ENCODE data around the gene DNAJA1.
"Not testable (repeated sequence)": the region's sequence is repeated elsewhere in the genome, so short reads cannot be mapped to it uniquely, and the experiment has no call there.

The DNAJA1 gene

DNA sequence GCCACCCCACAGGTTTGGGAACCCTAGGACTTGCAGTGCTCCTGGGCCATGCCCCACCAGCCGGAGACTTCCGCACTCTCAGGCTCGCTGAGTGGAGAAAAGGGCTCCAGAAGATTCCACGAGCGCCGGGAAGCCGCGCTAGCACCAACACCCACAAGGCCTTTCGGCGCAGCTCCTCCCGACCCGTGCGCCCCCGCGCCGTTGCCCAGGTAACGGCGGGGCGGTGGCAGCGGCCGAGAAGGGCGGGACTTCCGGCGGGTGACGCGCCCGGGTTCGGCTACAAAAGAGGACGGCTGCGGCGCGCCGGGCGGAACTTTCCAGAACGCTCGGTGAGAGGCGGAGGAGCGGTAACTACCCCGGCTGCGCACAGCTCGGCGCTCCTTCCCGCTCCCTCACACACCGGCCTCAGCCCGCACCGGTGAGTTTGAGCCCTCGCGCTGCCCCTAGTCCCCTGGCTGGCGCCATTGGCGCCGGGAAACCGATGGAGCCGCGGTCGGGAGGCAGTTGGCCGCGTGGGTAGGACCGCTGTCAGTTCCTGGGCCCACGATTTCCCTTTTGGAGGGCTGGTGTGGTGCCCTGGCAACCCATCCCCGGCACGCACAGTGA lies at the start of gene DNAJA1:
TSS of gene DNAJA1 (plus strand) at position 308 of the 606 bp plus-strand sequence. CDS start 1,212 bp downstream, outside the sequence.
- peak; percentile 90 for DNase-seq (ENCODE audit: low read depth)

DNA sequence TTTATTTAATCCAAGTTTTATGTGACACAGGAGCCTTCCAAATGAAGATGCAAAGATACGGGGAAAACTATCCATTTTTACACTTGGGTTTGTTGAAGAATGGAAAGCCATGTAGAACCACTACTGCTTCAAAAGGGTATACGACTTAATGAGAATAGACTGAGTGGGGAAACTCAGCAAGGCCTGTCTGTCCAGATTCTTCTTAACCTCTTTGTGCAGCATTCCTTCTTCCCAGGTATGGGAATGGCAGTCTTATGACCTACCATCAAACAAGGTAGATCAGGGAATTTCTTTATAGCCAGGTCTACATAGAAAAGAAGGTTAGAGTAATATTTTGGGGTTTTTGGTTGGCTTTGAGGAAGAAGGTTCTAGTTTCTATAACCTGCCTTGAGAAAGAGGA lies 47.0 kb upstream of the DNAJA1 start:
- no peak for DNase-seq (ENCODE audit: low read depth)

GRCh38 chr9:32986971-32987370 lies 38.1 kb upstream of the DNAJA1 start:
- DNase-seq (ENCODE audit: low read depth), result no peak

DNA sequence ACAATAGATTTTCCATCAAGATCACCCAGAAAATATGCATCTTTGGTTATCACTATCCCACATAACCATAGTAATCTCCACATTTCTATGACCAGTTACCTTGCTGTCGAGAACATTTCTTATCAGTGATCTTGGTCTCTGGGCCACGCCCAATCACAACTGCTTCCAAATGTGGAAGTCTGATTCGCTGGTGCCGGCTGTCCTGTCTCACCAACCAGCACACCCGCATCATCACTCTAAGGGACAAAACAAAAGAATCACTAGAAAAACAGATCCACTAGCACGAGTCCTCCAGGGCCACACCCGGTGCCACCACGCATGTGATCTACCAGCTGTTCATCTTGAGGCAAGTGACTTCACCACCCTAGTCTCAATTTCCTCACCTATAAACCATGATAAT lies 35.4 kb upstream of the DNAJA1 start:
- no peak for DNase-seq (ENCODE audit: low read depth)

GRCh38 chr9:32991897-32992594 lies 33.0 kb upstream of the DNAJA1 start:
- no peak for DNase-seq (ENCODE audit: low read depth)

GRCh38 chr9:32992595-32993238 lies 32.4 kb upstream of the DNAJA1 start:
- DNase-seq (ENCODE audit: low read depth), result no peak

GRCh38 chr9:33000682-33001055 lies 24.4 kb upstream of the DNAJA1 start:
- DNase-seq (ENCODE audit: low read depth), result not testable (repeated sequence)

- DNase-seq (ENCODE audit: low read depth), result not testable (repeated sequence)
These were observed 19.7 kb upstream of the DNAJA1 start for GRCh38 chr9:33005335-33005734.

- no peak for DNase-seq (ENCODE audit: low read depth)
These were observed 17.3 kb upstream of the DNAJA1 start for GRCh38 chr9:33007755-33008154.

- no peak for DNase-seq (ENCODE audit: low read depth)
These were observed 13.2 kb upstream of the DNAJA1 start for GRCh38 chr9:33011831-33012230.

DNA sequence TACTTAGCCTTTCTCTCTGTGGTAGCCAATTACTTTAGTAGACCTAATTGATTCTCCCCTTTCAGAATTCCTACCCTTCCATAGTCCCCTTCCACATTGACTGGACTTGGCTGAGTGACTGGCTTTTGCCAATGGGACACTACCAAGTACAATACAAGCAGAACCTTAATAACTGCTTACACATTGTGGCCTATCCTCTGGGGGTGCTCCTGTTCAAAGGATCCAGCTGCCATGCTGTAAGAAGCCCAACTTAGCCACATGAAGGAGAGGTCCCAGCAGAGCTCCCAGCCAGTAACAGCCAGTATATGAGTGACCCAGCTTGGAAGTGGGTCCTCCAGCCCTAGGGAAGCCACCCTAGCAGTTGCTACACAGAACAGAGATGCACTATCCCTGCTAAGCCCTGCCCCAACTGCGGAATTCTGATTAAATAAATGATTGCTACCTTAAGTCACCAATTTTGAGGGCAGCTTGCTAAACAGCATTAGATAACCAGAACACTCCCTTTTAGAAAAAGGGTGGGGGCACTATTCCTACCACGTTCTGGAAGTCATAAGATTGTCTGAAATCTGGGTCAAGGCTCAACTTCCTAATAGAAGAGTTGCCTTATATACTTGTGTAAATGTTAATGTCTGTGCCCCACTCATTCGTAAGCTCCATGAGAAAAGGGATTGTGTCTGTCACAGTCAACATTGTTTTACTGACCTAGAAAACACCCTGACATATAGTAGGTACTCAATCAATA lies 12.6 kb upstream of the DNAJA1 start:
- no peak for DNase-seq (ENCODE audit: low read depth)

DNA sequence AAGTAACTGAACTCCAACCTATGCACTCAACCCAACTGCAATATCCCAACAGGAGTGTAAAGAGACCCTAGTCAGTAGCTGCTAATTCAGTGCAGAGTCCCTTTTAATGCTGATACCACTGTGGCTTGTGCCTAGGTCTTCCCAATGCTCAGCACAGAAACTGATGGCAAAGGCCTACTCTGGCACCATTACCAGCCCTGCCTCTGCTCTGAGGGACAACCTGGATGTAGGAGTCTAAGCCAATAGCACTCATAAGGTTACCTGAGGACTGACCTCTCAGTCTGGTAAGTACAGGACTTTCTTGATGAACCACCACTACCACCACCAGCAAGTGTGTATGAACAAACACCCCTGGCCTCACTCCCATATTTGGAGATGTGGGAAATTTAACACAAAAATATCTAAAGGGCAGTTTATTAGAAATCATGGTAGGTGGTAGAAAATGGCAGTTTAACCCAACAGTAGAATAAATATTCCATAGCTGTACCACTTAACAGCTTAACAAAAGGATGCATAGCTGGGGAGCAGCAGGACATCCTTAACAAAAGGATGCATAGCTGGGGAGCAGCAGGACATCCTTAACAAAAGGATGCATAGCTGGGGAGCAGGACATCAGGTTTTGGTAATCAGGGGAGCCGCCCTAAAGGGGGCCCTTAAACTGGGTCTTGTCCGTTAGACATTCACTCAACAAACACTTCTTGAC lies 11.0 kb upstream of the DNAJA1 start:
- DNase-seq (ENCODE audit: low read depth), result no peak

DNA sequence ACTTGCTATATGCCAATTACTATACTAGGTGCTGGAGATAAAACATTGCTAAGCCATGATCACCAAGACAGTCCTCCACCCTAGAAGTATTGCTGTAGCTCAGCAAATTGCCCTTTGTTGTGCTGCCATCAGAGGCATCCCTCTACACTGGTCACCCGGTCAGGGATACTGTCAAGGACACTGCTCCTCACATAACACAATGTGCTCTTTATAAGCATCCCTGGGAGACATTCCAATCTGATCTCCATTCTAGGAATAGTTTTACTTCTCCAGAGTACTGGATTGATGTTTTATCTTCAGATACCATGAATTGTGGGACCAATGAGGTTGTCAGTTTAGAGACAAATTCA lies 10.4 kb upstream of the DNAJA1 start:
- no peak for DNase-seq (ENCODE audit: low read depth)

- DNase-seq (ENCODE audit: low read depth), result no peak
These were observed 7.6 kb upstream of the DNAJA1 start for GRCh38 chr9:33017283-33018041.

GRCh38 chr9:33019797-33020196 lies 5.3 kb upstream of the DNAJA1 start:
- DNase-seq (ENCODE audit: low read depth), result no peak

DNA sequence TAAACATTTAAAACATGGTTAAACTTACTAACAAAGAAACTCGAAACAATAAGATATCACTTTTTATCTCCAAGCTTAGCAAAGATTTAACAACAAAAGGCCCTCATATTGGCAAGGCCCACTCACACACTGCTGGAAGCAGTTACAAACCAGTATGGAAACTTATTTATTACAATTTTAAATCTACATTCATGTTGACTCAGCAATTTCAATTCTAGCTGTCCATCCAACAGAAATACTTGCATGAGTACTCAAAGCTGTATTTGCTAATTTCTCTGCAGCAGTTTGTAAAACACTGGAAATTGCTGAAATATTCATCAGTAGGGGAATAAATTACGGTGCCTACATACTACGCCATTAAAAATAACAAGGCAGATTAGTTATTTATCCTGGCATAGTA lies 2.8 kb upstream of the DNAJA1 start:
- no peak for DNase-seq (ENCODE audit: low read depth)

GRCh38 chr9:33022755-33023154 lies 2.3 kb upstream of the DNAJA1 start:
- no peak for DNase-seq (ENCODE audit: low read depth)

DNA sequence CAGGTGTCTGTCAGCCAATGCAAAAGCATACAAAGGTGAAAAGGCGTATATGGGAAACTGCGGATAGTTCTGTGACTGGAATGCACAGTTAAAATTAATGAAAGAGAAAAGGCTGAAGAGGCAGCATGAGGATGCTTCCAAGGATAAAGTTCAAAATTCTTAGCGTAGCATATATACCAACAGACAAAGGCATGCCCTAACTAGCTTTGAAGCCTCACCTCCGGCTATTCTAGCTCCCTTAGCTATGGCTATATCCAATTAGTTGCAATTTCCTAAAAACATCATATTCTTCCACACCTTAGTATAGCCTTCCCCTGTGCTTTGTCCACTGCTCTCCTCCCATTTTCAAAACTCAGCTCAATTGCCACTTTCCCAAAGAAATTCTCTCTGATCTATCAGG lies 1.4 kb upstream of the DNAJA1 start:
- DNase-seq (ENCODE audit: low read depth), result no peak

DNA sequence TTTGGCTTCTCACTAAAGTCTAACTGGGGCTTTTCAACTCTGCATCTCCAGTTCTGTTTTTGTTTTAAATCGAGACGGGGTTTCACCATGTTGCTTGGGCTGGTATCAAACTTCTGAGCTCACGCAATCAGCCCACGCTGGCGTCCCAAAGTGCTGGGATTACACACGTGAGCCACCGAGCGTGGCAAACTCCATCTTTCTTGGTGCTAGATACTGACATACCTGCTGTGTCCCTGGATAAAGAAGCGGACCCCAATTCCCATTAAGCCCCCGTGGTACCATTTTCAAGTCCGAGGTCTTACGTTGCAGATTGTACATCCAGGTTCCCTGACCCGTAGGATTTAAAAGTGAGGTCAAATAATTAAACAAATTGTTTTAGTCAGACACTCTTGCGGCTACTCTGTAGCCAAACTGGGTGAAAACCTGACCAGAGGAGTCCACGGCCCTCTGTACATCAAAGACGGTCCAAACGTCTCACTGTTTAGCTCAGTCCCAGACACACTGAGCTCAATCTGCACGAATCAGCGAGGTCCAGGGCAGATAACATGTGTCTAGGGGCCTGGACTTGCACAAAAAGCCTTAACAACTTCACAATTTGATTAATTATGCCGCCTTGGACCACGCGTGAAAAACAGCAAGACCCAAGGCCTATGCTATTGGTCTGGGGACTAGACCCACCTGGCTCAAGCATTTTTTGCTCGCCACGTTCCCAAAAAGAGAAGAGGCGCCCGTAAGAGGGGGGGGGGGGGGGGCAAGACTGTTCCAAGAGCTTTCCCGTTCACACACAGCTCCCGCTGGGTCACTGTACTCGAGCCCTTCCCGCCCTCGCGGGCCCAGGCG lies 727 bp upstream of the DNAJA1 start:
- DNase-seq (ENCODE audit: low read depth), result no peak

DNA sequence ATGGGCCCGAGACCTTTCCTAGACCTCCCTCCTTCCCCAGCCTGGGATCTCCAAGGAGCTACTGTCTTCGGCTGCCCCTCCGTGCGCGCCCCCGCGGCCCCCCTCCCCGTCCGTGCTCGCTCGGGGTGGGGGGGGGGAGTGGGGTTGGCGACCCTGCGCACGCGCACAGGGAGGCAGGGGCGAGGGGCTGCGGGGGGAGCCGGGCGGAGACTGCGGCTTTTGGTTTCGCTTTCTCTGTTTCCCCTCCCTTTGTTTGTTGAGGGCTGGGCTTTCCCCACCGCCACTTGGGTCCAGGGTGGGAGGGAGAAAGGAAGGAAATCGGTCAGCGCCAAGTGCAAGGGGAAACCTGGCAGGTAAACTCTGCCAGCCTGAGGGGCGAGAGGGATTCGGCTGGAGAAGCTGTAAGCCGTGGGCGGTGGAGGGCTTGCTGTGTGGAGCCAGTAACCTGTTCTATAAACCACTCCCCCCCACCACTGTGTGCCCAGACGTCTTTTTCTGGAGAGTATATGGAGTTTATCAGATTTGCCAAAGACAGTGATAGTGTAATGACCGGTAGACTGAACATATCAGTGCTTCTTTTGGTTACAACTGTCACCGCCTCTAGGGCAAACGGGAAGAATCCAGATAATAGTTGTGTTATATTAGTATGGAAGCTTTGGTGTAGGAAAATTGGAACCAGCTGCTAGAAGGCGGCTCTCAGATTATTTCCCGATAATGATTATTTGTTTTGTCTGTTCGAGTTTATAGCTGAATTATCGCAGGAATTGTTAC lies 684 bp downstream of the DNAJA1 start:
- peak; percentile 74 for DNase-seq (ENCODE audit: low read depth)
